IPS DF 6.9 (cell line): Measurements from ENCODE around the gene POLR2I.
"Not testable (repeated sequence)": the region's sequence is repeated elsewhere in the genome, so short reads cannot be mapped to it uniquely, and the experiment has no call there.

Experiments
- DNase-seq: peaks from one replicate; pipeline ENCODE4 v3.0.0-alpha.2; 2013; ENCODE audit warnings: low read depth, low spot score
- H3K27ac ChIP-seq: one replicate; pipeline ENCODE4 v1.5.1; 2013; ENCODE audit warnings: low read length, control low read depth
- H3K27me3 ChIP-seq: 2 replicates; pipeline ENCODE4 v1.6.1; 2013; ENCODE audit warnings: mild to moderate bottlenecking, low read length; ENCODE audit not compliant: control insufficient read depth, insufficient read depth
- H3K36me3 ChIP-seq: 2 replicates; pipeline ENCODE4 v1.6.1; 2013; ENCODE audit warnings: low read length; ENCODE audit not compliant: control insufficient read depth, insufficient read depth
- H3K4me1 ChIP-seq: 2 replicates; pipeline ENCODE4 v1.6.1; 2013; ENCODE audit warnings: low read length; ENCODE audit not compliant: control insufficient read depth, insufficient read depth
- H3K4me3 ChIP-seq: 2 replicates; pipeline ENCODE4 v1.5.1; 2013; ENCODE audit warnings: mild to moderate bottlenecking, low read length
- H3K9me3 ChIP-seq: 2 replicates; pipeline ENCODE4 v1.6.1; 2013; ENCODE audit warnings: low read length, inconsistent platforms; ENCODE audit not compliant: control insufficient read depth, insufficient read depth
- WGBS: extraction: QIAGEN DNeasy Blood & Tissue Kit; methylation state at CpG from one replicate; pipeline ENCODE4 v1.1.7; 2013; ENCODE audit warnings: mixed read lengths, missing lambda C conversion rate; ENCODE audit not compliant: insufficient read length, insufficient coverage; 5-methylcytosine and 5-hydroxymethylcytosine counted together

The POLR2I gene

DNA sequence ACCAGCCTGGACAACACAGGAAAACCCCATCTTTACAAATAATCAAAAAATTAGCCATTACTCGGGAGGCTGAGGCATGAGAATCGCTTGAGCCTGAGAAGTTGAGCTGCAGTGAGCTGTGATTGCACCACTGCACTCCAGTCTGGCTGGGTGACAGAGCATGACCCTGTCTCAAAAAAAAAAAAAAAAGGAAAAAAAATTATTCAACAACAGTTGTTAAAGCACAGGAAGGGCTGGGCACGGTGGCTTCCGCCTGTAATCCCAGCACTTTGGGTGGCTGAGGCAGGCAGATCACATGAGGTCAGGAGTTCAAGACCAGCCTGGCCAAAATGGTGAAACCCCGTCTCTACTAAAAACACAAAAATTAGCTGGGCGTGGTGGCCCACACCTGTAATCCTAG lies 16.5 kb upstream of the POLR2I start:
- not testable (repeated sequence) for H3K27ac ChIP-seq, H3K27me3 ChIP-seq, H3K4me3 ChIP-seq, H3K36me3 ChIP-seq, DNase-seq, H3K9me3 ChIP-seq, H3K4me1 ChIP-seq
- no CpG with 5 or more reads among the region's 6 CpGs for WGBS

DNA sequence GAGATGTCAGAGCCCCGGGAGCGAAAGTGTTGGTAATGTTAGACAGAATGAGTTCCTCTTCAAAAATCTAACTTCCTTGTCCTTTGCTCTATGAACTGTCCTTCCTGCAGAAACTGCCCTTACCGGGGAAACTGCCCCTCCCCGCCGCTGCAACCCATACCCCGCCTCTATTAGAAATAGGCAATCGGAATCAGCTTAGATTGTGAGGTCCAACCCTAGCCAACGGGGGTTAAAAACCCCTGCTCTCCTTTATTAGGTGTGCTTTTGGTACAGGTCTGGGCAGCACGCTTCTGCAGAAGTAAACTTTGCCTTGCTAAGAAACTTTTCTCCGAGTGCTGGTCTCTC lies 13.7 kb upstream of the POLR2I start:
- H3K4me1 ChIP-seq, result no peaks in the 10 kb centered on the region
- H3K9me3 ChIP-seq, result no peaks in the 10 kb centered on the region
- WGBS, result no CpG with 5 or more reads among the region's 10 CpGs
- peaks cover 3% of the 10 kb centered on the region; the same call in 1 of the 2 replicates for H3K36me3 ChIP-seq
- H3K27ac ChIP-seq, result no peak overlapping the region
- no peaks in the 10 kb centered on the region for H3K27me3 ChIP-seq
- peak overlapping the region; percentile 42; the same call in 1 of the 2 replicates for H3K4me3 ChIP-seq
- no peak for DNase-seq

DNA sequence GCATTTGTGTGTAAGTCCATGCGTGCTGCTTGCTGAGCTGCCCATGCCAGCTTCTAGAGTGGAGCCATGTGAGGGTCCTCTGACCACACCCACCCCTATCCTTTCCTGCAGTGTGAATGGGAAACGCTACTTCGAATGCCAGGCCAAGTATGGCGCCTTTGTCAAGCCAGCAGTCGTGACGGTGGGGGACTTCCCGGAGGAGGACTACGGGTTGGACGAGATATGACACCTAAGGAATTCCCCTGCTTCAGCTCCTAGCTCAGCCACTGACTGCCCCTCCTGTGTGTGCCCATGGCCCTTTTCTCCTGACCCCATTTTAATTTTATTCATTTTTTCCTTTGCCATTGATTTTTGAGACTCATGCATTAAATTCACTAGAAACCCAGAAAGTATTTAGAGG lies 10.9 kb upstream of the POLR2I start:
- Histone ChIP-seq H3K4me1 (no peaks in the 10 kb centered on the region), H3K27me3 (no peaks in the 10 kb centered on the region), H3K4me3 (no peak overlapping the region), H3K9me3 (no peaks in the 10 kb centered on the region), H3K36me3 (peaks cover 10% of the 10 kb centered on the region), H3K27ac (no peak overlapping the region)
- DNase-seq, result no peak
- WGBS, result no CpG with 5 or more reads among the region's 9 CpGs

DNA sequence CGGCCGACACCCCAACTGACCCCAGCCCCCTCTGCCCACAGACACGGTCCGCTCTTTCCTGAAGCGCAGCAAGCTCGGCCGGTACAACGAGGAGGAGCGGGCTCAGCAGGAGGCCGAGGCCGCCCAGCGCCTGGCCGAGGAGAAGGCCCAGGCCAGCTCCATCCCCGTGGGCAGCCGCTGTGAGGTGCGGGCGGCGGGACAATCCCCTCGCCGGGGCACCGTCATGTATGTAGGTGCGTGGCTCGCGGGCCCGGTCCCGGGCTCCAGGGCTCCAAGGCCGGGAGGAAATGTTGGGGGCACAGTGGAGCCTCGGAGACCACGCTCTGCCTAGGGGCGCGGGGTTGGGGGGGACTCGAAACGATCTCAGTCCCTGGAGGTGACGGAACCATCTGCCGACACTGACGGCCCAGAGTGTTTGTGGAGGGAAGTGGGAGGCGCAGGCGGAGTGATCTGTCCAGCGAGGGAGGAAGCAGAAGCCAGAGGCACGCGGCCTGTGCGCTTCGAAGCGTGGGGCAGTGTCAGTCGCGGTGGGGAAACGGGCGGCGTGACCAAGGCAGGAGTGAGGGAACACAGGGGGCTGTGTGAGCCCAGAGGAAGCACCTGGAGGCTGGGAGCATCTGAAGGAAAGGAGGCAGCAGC lies 6.9 kb upstream of the POLR2I start:
- Histone ChIP-seq H3K4me1 (peaks cover 1% of the 10 kb centered on the region; the same call in 1 of the 2 replicates), H3K9me3 (no peaks in the 10 kb centered on the region), H3K27me3 (no peaks in the 10 kb centered on the region), H3K27ac (no peak overlapping the region), H3K36me3 (peaks cover 10% of the 10 kb centered on the region), H3K4me3 (no peak overlapping the region)
- no peak for DNase-seq
- no CpG with 5 or more reads among the region's 49 CpGs for WGBS

DNA sequence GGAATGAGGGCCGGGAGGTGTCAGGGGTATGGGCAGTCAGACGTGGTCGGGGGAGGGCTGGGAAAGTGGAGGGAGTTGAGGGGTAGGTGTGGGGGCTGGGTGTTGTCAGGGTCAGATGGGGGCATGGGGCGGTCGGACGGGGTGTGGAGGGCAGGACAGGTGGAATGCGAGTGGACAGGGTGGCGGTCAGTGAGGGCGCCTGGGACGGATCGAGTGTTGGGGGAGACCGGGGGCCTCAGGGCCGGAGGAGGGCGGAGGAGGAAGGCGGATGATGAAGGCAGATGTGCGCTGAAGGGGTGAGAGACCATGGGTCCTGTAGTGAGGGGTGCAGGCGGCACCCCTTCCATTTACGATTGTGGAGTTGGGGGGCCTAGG lies 6.3 kb upstream of the POLR2I start:
- Histone ChIP-seq H3K9me3 (no peaks in the 10 kb centered on the region), H3K27me3 (no peaks in the 10 kb centered on the region), H3K4me3 (no peak overlapping the region), H3K27ac (no peak overlapping the region), H3K4me1 (peaks cover 2% of the 10 kb centered on the region), H3K36me3 (peaks cover 10% of the 10 kb centered on the region)
- DNase-seq, result no peak
- WGBS, result no CpG with 5 or more reads among the region's 18 CpGs

DNA sequence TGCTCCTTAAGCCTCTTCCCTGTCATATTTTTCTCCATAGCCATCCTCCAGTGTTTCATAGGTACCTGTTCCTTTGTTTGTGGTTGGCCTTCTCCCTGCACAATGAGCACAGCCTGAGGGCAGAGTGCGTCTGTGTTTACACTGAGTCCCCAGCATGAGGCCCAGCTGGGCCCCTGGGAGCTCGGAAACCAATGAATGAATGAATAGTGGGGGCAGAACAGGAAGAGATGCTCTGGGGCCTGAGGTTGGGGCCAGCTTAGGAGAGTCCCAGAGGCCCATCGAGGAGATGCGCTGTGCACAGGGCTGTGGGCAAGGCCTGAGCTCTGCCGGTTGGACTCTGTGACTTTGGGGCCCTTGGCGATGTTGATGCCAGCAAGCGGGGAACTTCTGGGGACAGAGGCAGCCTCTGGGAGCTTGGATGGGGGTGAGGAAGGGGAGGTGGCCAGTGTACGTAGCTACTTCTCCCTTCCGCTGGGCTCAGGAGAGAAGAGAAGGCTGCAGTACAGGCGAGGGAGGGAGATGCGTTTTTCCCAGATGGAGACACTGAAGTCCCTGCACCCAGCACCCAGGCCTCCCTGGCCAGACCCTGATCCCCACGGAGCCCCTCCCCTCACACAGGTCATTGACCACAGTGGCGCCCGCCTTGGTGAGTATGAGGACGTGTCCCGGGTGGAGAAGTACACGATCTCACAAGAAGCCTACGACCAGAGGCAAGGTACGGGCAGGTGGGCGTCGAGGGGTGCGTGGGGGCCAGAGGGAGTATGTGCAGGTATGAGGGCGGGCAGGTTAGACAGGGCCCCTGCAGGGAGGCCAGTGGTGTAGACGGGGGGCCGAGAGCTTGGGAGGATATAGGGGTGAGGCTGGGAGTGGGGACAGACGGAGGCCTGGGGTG lies 5.7 kb upstream of the POLR2I start:
- no peak overlapping the region for H3K4me3 ChIP-seq

DNA sequence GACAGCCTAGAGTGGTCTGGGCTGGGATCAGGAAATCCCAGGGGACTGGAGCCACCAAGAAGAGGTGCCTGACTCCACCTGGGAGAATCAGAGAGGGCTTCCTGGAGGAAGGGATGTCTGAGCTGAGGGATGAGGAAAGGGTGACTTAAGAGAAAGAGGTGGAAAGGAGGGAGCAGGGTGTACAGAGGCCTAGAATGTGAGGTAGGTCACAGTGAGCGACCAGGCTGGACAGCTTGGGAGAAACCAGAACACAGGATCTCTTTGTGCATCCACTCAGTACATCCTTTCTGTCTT lies 1.6 kb upstream of the POLR2I start:
- Histone ChIP-seq H3K4me1 (peaks cover 6% of the 10 kb centered on the region), H3K36me3 (peaks cover 8% of the 10 kb centered on the region; the same call in 1 of the 2 replicates), H3K27me3 (no peaks in the 10 kb centered on the region), H3K4me3 (peak overlapping the region; percentile 57; the same call in 1 of the 2 replicates), H3K9me3 (no peaks in the 10 kb centered on the region), H3K27ac (no peak overlapping the region)
- no CpG with 5 or more reads among the region's 1 CpG for WGBS
- DNase-seq, result no peak

More for the DNA sequence above, 5.7 kb upstream of the POLR2I start:
- no peak for DNase-seq
- no CpG with 5 or more reads among the region's 26 CpGs for WGBS
- no peak overlapping the region for H3K27ac ChIP-seq
- H3K4me1 ChIP-seq, result peaks cover 2% of the 10 kb centered on the region
- H3K9me3 ChIP-seq, result no peaks in the 10 kb centered on the region
- H3K27me3 ChIP-seq, result no peaks in the 10 kb centered on the region
- H3K36me3 ChIP-seq, result peaks cover 7% of the 10 kb centered on the region

DNA sequence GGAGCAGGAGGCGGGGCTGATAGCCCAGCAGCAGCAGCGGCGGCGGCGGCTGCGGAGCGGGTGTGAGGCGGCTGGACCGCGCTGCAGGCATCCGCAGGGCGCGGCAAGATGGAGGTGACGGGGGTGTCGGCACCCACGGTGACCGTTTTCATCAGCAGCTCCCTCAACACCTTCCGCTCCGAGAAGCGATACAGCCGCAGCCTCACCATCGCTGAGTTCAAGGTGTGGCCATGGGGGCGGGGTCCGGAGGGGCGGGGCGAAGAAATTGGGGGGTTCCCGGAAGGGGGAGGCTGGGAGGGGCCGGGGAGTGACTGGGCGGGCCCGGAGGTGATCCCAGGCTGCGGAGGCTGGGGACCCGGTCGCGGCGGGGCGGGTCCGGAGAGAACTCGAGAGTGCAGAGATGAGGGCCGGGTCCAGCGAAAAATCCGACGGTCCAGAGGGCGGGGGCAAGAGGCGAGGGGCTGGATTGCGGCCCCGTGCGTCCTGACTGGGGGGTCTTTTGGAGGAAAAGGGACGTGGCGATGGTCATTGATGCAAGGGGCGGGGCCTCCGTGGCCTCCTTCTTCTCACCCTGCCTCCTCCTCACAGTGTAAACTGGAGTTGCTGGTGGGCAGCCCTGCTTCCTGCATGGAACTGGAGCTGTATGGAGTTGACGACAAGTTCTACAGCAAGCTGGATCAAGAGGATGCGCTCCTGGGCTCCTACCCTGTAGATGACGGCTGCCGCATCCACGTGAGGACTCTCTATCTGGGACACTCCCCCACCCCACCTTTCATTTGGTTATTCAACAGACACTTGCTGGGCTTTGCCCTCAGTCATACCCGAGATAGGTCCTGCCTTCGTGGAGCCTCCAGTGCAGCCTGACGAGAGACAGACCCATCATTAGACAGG lies 1.0 kb upstream of the POLR2I start, which contains the start of gene TBCB:
TSS of gene TBCB (plus strand) at position 16 of the 891 bp plus-strand sequence. CDS start at position 109, 93 bp downstream.
- no CpG with 5 or more reads among the region's 59 CpGs for WGBS
- no peaks in the 10 kb centered on the region for H3K9me3 ChIP-seq
- no peak within 1 kb of the TSS for H3K27ac ChIP-seq
- no peaks in the 10 kb centered on the region for H3K27me3 ChIP-seq
- H3K36me3 ChIP-seq, result peaks cover 8% of the 10 kb centered on the region; the same call in 1 of the 2 replicates
- H3K4me3 ChIP-seq, result peak within 1 kb of the TSS; percentile 78
- no peak for DNase-seq
- H3K4me1 ChIP-seq, result peaks cover 8% of the 10 kb centered on the region

DNA sequence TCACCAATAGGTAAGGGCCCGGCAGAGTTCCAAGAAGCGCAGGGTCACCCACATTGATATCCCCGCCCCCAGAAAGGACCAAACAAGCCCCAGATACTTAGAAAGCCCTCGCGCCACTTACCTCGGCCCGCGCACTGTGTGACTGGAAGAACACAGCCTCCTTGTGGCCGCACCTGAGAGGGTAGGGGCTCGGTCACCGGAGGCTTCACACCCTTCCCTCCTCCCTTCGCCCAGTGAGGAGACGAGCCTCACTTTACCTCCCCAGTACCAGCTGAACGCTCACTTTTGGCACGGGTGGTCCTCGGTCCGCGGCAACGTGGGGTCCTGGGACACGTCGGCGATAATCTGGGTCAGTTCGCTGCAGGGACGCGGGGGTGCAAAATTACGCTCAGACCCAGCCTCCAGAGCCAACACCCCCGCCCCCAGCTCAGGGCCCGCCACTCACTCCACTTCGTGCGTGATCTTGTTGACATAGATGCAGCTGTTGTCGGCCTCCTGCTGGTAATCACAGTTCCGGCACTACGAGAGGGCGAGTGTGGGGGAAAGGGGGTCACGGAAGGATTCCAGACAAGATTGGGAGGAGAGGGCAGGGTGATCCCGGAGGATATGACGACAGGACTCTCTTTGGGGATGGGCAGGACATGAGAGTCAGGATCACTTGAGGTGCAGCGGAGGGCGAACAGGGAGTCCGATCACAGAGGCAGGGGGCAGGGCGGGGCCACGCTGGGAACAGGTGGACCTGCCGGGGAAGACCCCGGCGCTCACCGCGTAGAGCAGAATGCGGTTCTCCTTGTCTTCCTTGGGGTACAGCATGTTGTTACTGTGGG lies 568 bp downstream of the POLR2I start:
- no peaks in the 10 kb centered on the region for H3K9me3 ChIP-seq
- no peak overlapping the region for H3K27ac ChIP-seq
- peak overlapping the region; percentile 78 for H3K4me3 ChIP-seq
- peaks cover 8% of the 10 kb centered on the region; the same call in 1 of the 2 replicates for H3K36me3 ChIP-seq
- H3K27me3 ChIP-seq, result no peaks in the 10 kb centered on the region
- no peak for DNase-seq
- H3K4me1 ChIP-seq, result peaks cover 8% of the 10 kb centered on the region
- no CpG with 5 or more reads among the region's 48 CpGs for WGBS
